NT2/D1 (cell line): Measurements from ENCODE around the gene FER1L5.

Experiments used
- YY1 ChIP-seq: IDR thresholded peaks from 2 replicates; pipeline ENCODE4 v1.6.1; 2011; ENCODE audit not compliant: insufficient read length, insufficient read depth
- ZNF274 ChIP-seq: IDR thresholded peaks from 2 replicates; pipeline ENCODE4 v1.6.1; 2011; ENCODE audit warnings: mild to moderate bottlenecking, low read depth, low read length

DNA sequence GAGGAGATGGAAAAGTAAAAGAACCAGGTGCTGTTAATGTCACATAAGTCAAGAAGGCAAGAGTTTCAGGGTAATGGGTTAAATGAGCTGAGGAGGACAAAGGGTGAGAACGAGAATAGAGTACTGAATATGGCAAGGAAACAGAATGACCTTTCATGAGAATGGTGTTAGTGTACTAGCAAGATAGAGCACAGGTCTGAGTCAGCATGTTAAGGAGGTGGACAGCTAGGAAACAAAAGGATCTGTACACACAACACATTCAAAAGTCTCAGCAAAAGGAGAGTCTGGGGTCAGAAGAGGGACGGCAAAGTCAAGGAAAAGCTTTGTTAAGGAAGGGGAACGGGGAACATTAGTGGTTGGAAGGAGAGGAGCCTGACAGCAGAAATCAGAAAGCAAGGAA, 68.4 kb downstream of the FER1L5 start:
- TF ChIP-seq YY1 (no peak), ZNF274 (no peak)
